Chondrocyte (in vitro differentiated cells): ENCODE results near the gene SLC25A38. TPM values are rescaled to one million over a fixed set of nuclear protein-coding genes. Genes with fewer than 3 reads are reported as not detected.
"Not testable (repeated sequence)": the region's sequence is repeated elsewhere in the genome, so short reads cannot be mapped to it uniquely, and the experiment has no call there.

ENCODE experiments used
- DNase-seq: peaks from one replicate; pipeline ENCODE4 v3.0.0; 2021; ENCODE audit warnings: mixed read lengths, low spot score
- H3K27ac Mint-ChIP-seq: one replicate; pipeline ENCODE4 v1.8.0; 2021; ENCODE audit warnings: mild to moderate bottlenecking, moderate library complexity, mixed read lengths; ENCODE audit not compliant: unreplicated experiment
- H3K27me3 Mint-ChIP-seq: 2 replicates; pipeline ENCODE4 v1.8.0; 2021; ENCODE audit warnings: low read depth, mixed read lengths
- H3K36me3 Mint-ChIP-seq: 2 replicates; pipeline ENCODE4 v1.8.0; 2021; ENCODE audit warnings: low read depth, mixed read lengths
- H3K4me1 Mint-ChIP-seq: 2 replicates; pipeline ENCODE4 v1.8.0; 2021; ENCODE audit warnings: low read depth, mild to moderate bottlenecking, mixed read lengths
- H3K4me3 Mint-ChIP-seq: one replicate; pipeline ENCODE4 v1.8.0; 2021; ENCODE audit warnings: mild to moderate bottlenecking, moderate library complexity, mixed read lengths; ENCODE audit not compliant: unreplicated experiment
- H3K9me3 Mint-ChIP-seq: 2 replicates; pipeline ENCODE4 v1.8.0; 2021; ENCODE audit warnings: low read depth, mixed read lengths
- total RNA-seq: library from RNA; stranded (reverse); gene quantifications from 3 replicates; pipeline ENCODE4 v1.2.1, GENCODE V29; 2021
- TF ChIP-seq, protein P1 (sequence below): fragments of 200-600 bp; sonication (generic); IDR thresholded peaks from 2 replicates; pipeline ENCODE4 v1.5.0; 2021; ENCODE audit warnings: antibody characterized with exemption, mild to moderate bottlenecking, moderate library complexity

Gene SLC25A38
- total RNA-seq, 1 donor from 2014 or later = 26.5 TPM

DNA sequence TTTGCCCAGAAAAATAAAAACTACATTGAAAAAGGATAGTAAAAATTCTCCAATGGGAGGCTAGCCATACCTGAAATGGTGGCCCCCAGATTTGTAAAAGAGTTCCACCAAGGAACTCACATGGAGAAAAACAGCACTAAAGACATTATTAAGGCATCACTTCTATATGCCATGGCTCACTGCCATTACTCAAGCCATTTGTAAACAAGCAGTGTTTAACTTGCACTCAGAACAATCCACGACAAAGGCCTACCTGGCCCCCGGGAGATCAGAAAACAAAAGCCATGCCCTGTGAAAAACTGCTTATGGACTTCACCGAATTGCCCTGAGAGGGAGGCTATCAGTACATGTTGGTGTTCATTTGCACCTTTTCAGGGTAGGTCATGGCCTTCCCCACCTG lies 34.1 kb upstream of the SLC25A38 start:
- Mint-ChIP-seq H3K4me3 (no peak overlapping the region), H3K27me3 (peaks cover 5% of the 10 kb centered on the region), H3K4me1 (no peaks in the 10 kb centered on the region), H3K36me3 (no peaks in the 10 kb centered on the region), H3K27ac (no peak overlapping the region), H3K9me3 (no peaks in the 10 kb centered on the region)
- DNase-seq = no peak
- TF ChIP-seq, protein P1, sequence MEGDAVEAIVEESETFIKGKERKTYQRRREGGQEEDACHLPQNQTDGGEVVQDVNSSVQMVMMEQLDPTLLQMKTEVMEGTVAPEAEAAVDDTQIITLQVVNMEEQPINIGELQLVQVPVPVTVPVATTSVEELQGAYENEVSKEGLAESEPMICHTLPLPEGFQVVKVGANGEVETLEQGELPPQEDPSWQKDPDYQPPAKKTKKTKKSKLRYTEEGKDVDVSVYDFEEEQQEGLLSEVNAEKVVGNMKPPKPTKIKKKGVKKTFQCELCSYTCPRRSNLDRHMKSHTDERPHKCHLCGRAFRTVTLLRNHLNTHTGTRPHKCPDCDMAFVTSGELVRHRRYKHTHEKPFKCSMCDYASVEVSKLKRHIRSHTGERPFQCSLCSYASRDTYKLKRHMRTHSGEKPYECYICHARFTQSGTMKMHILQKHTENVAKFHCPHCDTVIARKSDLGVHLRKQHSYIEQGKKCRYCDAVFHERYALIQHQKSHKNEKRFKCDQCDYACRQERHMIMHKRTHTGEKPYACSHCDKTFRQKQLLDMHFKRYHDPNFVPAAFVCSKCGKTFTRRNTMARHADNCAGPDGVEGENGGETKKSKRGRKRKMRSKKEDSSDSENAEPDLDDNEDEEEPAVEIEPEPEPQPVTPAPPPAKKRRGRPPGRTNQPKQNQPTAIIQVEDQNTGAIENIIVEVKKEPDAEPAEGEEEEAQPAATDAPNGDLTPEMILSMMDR = no peak

DNA sequence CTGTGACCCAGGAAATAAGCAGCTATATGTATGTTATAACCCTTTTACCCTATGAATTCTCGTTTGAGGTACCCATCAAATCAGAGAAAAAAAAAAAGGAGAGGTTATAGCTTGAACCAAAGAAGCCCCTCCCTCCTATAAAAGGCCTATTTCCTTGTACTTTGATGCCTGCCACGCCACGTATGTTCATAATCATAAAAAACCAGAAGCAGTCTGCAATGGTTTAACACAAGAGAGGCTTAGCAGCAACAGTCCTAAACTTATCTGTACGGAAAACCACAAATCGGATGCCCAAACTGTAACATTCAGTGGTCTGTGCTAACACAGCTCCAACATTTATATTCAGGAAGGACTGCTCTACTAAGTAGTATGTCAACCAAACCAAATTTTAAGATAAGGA lies 32.5 kb upstream of the SLC25A38 start:
- DNase-seq = no peak
- TF ChIP-seq, protein P1 = no peak
- H3K4me3 Mint-ChIP-seq = no peak overlapping the region
- H3K9me3 Mint-ChIP-seq = no peaks in the 10 kb centered on the region
- H3K36me3 Mint-ChIP-seq = no peaks in the 10 kb centered on the region
- peaks cover 5% of the 10 kb centered on the region for H3K27me3 Mint-ChIP-seq
- no peak overlapping the region for H3K27ac Mint-ChIP-seq
- no peaks in the 10 kb centered on the region for H3K4me1 Mint-ChIP-seq

DNA sequence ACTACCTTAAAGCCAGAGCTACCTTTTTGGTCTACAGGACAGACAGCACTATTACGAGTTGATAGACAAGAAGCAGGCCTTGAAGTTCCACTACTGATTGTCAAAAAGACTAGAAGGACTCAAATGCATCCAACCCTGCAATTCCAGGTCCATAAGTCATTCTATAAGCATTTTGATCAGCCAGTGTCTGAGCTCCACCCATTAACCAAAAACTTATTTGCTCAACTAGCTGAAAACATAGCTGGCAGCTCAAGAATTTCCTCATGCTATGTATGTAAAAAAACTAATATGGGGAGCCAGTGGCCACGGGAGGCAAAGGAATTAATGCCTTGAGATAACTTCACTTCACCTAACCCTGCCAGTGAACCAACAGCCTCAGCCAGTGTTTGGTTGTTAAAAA lies 32.0 kb upstream of the SLC25A38 start:
- not testable (repeated sequence) for H3K9me3 Mint-ChIP-seq, H3K27me3 Mint-ChIP-seq, H3K27ac Mint-ChIP-seq, DNase-seq, H3K4me3 Mint-ChIP-seq, H3K4me1 Mint-ChIP-seq, H3K36me3 Mint-ChIP-seq

DNA sequence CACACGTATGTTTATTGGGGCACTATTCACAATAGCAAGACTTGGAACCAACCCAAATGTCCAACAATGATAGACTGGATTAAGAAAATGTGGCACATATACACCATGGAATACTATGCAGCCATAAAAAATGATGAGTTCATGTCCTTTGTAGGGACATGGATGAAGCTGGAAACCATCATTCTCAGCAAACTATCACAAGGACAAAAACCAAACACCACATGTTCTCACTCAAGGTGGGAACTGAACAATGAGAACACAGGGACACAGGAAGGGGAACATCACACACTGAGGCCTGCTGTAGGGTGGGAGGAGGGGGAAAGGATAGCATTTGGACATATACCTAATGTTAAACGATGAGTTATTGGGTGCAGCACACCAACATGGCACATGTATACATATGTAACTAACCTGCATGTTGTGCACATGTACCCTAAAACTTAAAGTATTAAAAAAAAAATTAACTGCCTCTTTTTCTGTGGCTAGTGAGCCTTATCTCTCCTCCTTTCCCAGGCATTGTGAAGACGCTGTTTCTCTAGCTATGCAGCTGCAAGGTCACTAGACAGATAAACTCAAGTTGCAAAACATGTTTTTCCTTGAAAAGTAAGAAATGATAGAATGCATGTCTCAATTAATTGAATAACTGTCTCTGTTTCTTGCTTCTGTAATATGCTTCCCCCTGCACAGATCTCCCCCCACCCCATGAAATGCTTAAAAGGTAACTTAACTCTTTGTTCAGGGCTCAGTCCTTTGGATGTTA lies 29.8 kb upstream of the SLC25A38 start:
- not testable (repeated sequence) for DNase-seq, H3K36me3 Mint-ChIP-seq, H3K27ac Mint-ChIP-seq, H3K9me3 Mint-ChIP-seq, H3K4me1 Mint-ChIP-seq, H3K4me3 Mint-ChIP-seq, H3K27me3 Mint-ChIP-seq

DNA sequence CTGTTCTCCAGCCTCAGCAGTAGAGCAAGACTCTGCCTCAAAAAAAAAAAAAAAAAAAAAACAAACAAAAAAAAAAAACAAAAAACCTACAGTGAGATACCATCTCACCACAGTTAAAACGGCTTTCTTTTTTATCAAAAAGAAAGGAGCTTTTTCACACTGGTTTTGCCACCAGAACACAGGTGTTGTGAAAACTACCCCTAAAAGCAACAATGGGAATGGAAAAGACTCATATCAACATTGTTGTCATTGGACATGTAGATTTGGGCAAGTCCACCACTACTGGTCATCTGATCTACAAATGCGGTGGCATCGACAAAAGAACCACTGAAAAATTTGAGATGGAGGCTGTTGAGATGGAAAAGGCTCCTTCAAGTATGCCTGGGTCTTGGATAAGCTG lies 24.8 kb upstream of the SLC25A38 start:
- H3K9me3 Mint-ChIP-seq = peaks cover 5% of the 10 kb centered on the region
- H3K4me1 Mint-ChIP-seq = no peaks in the 10 kb centered on the region
- no peak overlapping the region for H3K27ac Mint-ChIP-seq
- no peak overlapping the region for H3K4me3 Mint-ChIP-seq
- no peak for DNase-seq
- peaks cover 12% of the 10 kb centered on the region for H3K27me3 Mint-ChIP-seq
- H3K36me3 Mint-ChIP-seq = no peaks in the 10 kb centered on the region
- TF ChIP-seq, protein P1 = no peak

DNA sequence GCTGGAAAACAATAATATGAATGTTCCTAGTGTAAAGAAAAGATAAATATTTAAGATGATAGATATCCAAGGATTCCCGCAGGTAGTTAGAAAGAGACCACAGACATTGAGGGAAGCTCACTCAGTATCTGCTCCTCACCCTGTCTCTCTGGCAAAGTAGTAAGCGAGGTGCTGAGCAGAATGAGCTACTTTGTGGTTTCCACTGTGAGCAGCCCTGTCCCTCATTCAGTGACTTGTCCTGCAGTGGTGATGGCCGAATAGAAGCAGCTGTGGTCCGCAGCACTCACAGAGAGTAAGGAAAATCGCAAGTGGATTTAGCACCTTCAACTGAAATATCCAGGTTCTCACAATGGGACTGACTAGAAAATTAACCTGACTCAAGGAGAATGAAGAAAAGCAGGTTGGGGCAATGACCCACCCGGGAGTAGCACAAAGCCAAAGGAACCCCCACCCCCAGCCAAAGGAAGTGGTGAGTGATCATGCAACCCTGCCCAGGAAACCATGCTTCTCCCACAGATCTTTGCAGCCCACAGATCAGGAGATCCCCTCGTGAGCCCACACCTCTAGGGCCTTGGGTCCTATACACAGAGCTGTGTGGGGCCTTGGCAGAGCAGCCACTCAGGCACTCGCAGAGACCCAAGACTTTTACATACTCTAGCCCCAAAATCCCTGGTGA lies 21.8 kb upstream of the SLC25A38 start:
- TF ChIP-seq, protein P1 = no peak
- Mint-ChIP-seq H3K4me1 (no peaks in the 10 kb centered on the region), H3K27me3 (peaks cover 17% of the 10 kb centered on the region), H3K4me3 (no peak overlapping the region), H3K36me3 (no peaks in the 10 kb centered on the region), H3K27ac (no peak overlapping the region), H3K9me3 (peaks cover 9% of the 10 kb centered on the region)
- DNase-seq = no peak
